Epithelial cell of proximal tubule (primary cell): ENCODE results near the gene USPL1. TPM values are rescaled to one million over a fixed set of nuclear protein-coding genes. Genes with fewer than 3 reads are reported as not detected.
"Not testable (repeated sequence)": the region's sequence is repeated elsewhere in the genome, so short reads cannot be mapped to it uniquely, and the experiment has no call there.

Source experiments
- DNase-seq: peaks from one replicate; pipeline ENCODE4 v3.0.0-alpha.2; 2011; ENCODE audit warnings: low read depth
- H3K4me3 ChIP-seq: 2 replicates; pipeline ENCODE4 v1.5.1; 2011; ENCODE audit warnings: low read depth, mild to moderate bottlenecking, low read length
- total RNA-seq: library from RNA; depleted of rRNA; stranded (reverse); fragments of >200 nt; gene quantifications from 2 replicates; pipeline ENCODE4 v1.2.3, GENCODE V29; 2015
- TF ChIP-seq, protein P1 (sequence below): conservative IDR thresholded peaks from 2 replicates; pipeline ENCODE4 v1.5.1; 2012; ENCODE audit warnings: low read depth, mild to moderate bottlenecking, low read length

The USPL1 gene
- total RNA-seq, 1 donor from 2014 or later, result 13.2 TPM

DNA sequence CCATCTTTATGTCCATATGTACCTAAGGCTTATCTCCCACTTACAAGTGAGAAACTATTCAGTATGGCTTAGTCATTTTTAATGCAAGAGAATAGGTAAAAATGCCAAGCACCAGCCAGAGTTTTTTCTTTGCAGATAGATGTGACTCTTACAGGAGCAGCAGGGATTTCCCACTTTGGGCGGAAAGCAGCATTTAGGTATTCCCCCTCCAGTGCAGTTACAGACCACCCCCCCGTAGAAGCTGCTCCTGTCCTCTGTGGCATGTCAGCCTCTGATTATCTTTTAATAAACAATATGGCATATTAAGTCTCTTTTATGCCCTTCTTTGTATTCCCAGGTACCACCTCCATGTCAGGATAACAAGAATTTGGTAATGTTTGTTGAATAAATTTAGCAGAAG lies 24.7 kb upstream of the USPL1 start:
- no peak for DNase-seq
- TF ChIP-seq, protein P1, sequence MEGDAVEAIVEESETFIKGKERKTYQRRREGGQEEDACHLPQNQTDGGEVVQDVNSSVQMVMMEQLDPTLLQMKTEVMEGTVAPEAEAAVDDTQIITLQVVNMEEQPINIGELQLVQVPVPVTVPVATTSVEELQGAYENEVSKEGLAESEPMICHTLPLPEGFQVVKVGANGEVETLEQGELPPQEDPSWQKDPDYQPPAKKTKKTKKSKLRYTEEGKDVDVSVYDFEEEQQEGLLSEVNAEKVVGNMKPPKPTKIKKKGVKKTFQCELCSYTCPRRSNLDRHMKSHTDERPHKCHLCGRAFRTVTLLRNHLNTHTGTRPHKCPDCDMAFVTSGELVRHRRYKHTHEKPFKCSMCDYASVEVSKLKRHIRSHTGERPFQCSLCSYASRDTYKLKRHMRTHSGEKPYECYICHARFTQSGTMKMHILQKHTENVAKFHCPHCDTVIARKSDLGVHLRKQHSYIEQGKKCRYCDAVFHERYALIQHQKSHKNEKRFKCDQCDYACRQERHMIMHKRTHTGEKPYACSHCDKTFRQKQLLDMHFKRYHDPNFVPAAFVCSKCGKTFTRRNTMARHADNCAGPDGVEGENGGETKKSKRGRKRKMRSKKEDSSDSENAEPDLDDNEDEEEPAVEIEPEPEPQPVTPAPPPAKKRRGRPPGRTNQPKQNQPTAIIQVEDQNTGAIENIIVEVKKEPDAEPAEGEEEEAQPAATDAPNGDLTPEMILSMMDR, result no peak
- H3K4me3 ChIP-seq, result no peak overlapping the region

DNA sequence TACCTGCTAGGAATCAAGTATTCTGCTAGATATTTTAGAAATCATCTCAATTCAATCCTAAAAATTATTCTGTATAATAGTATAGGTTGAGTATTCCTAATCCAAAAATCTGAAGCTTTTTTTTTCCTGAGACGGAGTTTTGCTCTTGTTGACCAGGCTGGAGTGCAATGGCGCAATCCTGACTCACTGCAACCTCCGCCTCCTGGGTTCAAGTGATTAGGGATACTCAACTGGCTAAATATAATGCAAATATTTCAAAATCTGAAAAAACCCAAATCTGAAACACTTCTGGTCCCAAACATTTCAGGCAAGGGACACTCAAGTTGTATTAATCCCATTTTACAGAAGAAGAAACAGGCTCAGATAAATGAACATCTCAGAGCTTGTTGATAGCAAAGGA lies 17.2 kb upstream of the USPL1 start:
- H3K4me3 ChIP-seq, result no peak overlapping the region
- DNase-seq, result no peak
- TF ChIP-seq, protein P1, result no peak

GRCh38 chr13:30601836-30602235 lies 15.9 kb upstream of the USPL1 start:
- no peak overlapping the region for H3K4me3 ChIP-seq
- no peak for DNase-seq
- TF ChIP-seq, protein P1, result no peak

- TF ChIP-seq, protein P1, result no peak
- H3K4me3 ChIP-seq, result no peak overlapping the region
- no peak for DNase-seq
These were observed 12.7 kb upstream of the USPL1 start for GRCh38 chr13:30605052-30605451.

- H3K4me3 ChIP-seq, DNase-seq: not testable (repeated sequence)
These were observed 10.5 kb upstream of the USPL1 start for GRCh38 chr13:30607186-30607585.

DNA sequence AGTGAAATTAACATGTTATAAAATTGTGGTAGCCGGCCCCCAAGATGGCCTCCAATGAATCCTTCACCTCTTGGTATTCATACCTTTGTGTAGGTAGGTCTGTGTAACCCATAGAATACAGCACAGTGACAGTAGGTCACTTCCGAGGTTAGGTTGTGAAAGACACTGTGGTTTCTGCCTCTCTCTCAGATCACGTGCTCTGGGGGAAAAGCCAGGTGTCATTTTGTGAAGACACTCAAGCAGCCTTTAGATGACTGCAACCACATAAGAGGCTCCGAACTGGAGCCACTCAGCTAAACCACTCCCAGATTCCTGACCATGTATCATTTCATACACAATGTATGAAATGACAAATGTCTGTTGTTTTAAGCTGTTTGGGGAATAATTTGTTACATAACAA lies 9.8 kb upstream of the USPL1 start:
- DNase-seq, result no peak
- TF ChIP-seq, protein P1, result no peak
- no peak overlapping the region for H3K4me3 ChIP-seq

DNA sequence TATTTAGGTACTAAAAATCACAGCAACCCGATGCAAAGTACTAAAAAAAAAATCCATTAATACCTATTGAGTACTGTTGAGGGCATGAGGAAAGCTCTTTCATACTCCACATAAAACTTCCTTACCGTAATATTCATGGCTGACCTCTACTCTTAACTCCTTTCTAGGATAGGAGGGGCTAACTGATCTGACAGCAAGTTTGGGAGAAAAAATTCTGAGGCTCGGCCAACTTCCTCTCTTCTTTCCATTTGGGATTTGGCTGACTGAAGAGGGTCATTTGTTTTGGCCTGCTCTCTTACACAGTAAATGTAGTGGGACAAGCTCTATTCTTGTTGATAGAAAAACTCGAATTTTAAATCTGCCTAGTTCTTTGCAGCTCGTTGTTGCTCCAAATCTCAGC lies 9.4 kb upstream of the USPL1 start:
- TF ChIP-seq, protein P1, result no peak
- H3K4me3 ChIP-seq, result no peak overlapping the region
- no peak for DNase-seq

- no peak for DNase-seq
- no peak overlapping the region for H3K4me3 ChIP-seq
- TF ChIP-seq, protein P1, result no peak
These were observed 7.4 kb upstream of the USPL1 start for GRCh38 chr13:30610311-30610710.
